HG02678 (cell line): Measurements from ENCODE around the gene ZIC5.
"Not testable (repeated sequence)": the region's sequence is repeated elsewhere in the genome, so short reads cannot be mapped to it uniquely, and the experiment has no call there.

Experiments used
- ATAC-seq: cut with Tn5 transposase; IDR thresholded peaks from one replicate; pipeline ENCODE4 v1.9.1; 2021; ENCODE audit warnings: mild to moderate bottlenecking, moderate library complexity; ENCODE audit not compliant: unreplicated experiment

The ZIC5 gene

DNA sequence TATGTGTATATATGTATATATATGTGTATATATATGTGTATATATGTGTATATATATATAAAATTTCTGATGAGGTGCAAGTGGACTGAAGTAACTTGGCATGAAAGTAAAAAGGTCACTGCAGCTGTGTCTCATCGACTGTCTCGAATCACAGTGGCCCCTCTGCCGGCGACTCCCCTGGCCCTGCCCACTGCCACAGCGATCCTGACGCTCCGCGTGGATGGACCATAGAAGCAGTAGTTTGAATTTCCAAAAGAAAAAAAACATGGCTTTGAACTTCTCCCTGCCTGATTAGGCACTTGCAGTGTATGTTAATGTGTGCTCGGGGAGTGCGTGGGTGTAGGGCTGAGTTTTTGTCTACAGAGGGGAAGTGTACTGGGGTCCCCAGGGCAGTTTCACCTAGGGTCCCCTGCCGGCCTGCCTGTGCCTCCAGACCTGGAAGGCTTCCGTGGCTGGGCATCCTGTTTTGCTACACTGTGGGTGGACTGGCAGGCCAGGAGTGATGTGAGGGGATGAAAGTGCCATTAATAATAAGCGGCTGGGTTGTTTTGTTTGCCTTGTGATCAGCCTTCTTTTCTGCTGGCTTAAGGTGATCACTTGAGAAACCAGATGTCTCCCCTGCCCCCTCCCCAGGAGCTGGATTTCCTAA lies 10.8 kb downstream of the ZIC5 start:
- no peak for ATAC-seq

GRCh38 chr13:99959540-99960230 lies 11.9 kb downstream of the ZIC5 start:
- no peak for ATAC-seq

GRCh38 chr13:99959127-99959539 lies 12.4 kb downstream of the ZIC5 start:
- no peak for ATAC-seq

DNA sequence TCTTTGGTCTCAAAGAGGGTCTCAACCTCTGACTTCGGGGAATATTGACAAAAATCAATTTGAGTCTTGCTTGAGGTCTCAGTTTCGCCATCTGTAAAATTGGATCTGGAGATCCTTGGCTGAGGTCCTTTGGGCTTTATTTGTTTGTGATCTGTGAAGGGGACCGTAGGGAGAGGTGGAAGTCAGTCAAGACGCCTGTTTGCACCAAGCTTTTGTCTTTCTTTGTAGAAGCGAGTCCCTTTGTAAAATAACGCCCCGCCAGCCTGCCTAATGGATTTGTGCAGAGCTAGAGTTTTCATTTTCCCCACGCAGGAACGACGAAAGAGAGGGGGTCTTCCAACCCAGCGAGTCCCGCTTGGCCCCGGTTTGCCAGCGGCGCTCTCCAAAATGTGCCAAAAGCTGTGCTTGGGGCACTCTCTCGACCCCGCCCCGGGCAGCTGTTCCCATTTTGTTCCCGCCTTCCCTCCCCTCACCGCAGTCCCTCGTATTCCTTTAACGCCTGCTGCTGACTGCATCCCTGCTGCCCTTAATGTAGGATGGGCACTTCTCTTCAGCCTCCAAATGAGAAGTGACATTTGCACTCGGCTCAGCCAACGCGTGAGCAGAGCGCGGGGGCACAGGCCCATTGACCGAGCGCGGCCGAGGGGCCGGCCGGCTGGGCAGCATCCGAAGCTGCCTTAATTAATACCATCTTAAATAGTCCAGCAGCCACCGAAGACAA lies 13.0 kb downstream of the ZIC5 start:
- ATAC-seq: no peak

GRCh38 chr13:99956473-99957349 lies 14.9 kb downstream of the ZIC5 start:
- no peak for ATAC-seq

GRCh38 chr13:99955747-99956472 lies 15.7 kb downstream of the ZIC5 start:
- no peak for ATAC-seq

GRCh38 chr13:99955107-99955746 lies 16.3 kb downstream of the ZIC5 start:
- ATAC-seq: no peak

- no peak for ATAC-seq
These were observed 18.3 kb downstream of the ZIC5 start for GRCh38 chr13:99953138-99953755.

DNA sequence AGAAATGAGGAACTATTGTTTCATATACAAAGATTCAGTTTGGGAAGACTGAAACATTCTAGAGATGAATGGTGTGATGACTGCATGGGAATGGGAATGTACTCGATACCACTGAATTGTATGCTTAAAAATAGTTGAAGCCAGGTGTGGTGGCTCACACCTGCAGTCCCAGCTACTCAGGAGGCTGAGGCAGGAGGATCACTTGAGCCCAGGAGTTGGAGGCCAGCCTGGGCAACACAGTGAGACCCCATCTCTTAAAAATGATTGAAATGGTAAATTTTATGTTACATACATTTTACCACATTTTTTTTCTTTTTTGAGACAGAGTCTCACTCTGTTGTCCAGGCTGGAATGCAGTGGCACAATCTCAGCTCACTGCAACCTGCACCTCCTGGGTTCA lies 19.9 kb downstream of the ZIC5 start:
- ATAC-seq: not testable (repeated sequence)

DNA sequence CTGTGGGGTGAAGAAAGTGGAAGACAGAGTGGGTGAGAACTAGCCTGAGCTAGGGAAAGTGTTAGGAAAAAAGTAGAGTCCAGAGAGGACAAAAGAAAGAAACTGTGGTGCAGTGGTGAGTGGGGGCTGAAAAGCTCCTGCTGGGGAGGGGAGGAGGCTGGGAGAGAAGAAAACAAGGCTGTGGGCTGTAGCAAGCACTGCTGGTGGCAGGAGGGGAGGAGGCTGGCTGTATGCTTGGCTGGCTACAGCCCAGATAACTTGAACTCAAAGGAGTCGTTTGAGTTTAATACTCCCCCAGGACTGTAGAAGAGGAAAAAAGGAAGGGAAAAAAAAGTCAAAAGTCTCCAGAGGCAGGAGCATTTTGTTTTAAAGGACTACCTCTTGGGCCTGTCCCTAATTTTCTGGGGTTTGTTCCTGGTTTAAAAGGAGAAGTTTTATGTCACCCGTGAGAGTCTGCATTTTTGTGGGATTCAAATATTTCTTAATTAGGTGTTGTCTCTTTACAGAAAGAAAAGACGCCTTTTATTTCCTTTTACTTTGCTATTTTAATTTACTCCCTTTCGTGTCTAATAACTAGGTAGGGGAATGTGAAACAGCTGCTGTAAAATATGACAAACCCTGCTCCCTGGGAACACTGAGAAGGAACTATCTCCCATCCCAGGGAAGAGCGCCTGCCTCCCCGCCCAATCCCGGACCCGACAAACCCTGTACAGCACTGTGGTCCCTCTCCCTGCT lies 21.7 kb downstream of the ZIC5 start:
- ATAC-seq: no peak

DNA sequence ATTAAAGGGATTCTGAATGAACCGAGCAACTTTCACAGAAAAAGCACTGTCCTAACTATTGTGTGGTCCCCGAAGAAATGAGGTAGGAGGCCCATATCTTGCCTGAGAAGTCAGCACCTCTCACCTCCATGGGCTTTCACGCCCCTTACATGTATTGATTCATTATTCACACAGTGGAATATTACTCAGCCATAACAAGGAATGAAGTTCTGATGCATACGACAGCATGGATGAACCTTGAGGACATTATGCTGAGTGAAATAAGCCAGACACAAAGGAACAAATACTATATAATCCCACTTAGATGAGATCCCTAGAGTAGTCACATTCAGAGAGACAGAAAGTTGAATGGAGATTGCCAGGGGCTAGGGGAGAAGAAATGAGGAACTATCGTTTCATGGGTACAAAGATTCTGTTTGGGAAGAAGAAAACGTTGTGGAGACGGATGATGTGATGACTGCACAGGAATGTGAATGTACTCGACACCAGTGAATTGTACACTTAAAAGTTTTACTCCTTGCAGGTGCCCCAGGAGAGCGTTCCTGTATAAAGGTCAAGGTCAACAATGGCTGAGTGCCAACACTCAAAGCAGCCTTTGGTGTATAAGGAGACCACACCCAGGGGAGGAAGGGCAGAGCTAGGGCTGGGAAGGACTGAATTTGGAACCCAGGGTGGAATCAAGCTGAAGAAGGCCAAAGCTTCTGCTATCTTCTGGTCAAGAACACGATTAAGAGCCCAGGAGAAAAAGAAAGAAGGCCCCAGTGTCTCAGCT lies 22.5 kb downstream of the ZIC5 start:
- ATAC-seq: no peak

DNA sequence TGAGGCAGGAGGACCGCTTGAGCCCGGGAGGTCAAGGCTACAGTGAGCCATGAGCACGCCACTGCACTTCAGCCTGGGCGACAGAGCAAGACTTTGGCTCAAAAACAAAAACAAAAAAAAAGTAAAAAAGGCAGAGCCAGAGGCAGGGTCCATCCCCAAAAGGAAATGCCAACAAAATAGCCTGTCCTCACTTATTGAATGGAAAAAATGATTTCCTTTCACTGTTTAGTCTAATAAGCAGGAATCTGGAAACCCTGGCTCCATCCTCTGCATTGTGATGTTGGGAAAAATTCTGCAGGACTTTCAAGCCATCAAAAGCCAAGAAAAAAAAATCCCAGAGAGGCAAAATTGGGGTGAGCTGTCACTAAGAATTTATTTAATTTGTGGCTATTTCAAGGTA lies 23.2 kb downstream of the ZIC5 start:
- no peak for ATAC-seq

- no peak for ATAC-seq
These were observed 23.9 kb downstream of the ZIC5 start for GRCh38 chr13:99947666-99948065.

DNA sequence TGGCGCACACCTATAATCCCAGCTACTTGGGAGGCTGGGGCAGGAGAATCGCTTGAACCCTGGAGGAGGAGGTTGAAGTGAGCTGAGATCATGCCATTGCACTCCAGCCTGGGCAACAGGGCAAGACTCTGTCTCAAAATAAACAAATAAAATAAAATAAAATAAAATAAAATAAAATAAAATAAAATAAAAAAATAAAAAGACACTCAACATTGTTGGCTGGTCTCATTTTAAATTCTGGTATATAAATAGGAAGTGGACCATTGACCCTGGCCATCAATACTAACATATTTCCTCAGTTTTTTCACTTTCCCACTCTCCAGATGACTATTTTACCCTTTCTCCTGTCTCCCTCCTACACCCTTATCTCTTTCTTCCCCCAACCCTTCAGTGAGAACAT lies 26.1 kb downstream of the ZIC5 start:
- not testable (repeated sequence) for ATAC-seq

GRCh38 chr13:99944606-99945005 lies 27.0 kb downstream of the ZIC5 start:
- no peak for ATAC-seq

DNA sequence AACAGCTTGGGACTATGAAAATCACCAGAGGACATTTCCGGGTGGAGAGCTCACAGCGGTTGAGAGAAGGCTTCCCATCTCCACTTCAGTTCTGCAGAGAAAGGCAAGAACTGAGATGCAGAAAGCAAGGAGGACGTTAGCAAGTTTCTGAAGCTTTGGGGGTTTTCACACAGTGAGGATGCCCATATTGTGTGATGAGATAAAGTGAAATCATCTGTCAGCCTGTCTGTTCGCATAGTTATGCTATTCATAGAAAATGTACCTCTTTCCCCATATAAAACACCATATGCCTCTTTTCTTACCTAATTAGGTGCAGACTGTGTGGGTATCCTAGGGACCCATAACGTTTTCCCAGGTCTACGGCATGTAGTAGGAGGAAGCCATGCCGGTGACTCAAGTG lies 27.5 kb downstream of the ZIC5 start:
- no peak for ATAC-seq

GRCh38 chr13:99941911-99942310 lies 29.7 kb downstream of the ZIC5 start:
- no peak for ATAC-seq

- ATAC-seq: no peak
These were observed 30.5 kb downstream of the ZIC5 start for GRCh38 chr13:99941086-99941485.
